ENCODE data around the gene SLC9A7.

DNA sequence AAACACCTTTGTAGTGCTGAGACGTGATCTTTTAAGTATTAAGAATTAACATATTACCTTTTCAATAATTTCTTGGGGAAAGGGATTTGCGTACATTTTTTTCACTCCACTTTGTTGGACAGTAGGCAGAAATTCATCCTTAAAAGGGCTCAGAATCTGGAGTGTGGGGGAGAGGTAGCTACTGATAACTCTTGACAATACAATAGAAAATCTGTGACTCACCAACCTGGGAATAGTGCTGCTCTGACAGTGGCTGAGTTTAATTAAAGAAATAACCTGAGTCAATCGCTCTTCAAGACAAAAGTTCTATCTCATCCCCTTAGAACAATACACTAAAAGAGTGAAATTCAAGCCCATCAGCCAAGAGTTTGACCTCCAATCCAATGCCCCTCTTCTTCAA, 60.2 kb downstream of the SLC9A7 start:
- TF ChIP-seq, protein P1, sequence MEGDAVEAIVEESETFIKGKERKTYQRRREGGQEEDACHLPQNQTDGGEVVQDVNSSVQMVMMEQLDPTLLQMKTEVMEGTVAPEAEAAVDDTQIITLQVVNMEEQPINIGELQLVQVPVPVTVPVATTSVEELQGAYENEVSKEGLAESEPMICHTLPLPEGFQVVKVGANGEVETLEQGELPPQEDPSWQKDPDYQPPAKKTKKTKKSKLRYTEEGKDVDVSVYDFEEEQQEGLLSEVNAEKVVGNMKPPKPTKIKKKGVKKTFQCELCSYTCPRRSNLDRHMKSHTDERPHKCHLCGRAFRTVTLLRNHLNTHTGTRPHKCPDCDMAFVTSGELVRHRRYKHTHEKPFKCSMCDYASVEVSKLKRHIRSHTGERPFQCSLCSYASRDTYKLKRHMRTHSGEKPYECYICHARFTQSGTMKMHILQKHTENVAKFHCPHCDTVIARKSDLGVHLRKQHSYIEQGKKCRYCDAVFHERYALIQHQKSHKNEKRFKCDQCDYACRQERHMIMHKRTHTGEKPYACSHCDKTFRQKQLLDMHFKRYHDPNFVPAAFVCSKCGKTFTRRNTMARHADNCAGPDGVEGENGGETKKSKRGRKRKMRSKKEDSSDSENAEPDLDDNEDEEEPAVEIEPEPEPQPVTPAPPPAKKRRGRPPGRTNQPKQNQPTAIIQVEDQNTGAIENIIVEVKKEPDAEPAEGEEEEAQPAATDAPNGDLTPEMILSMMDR (conservative IDR thresholded peaks at IDR 0.05; ENCODE audit: low read length): no peak
- TF ChIP-seq EZH2phosphoT487 (IDR thresholded peaks at IDR 0.05; ENCODE audit: borderline replicate concordance): no peak

Measured in Loucy (cell line).